ENCODE data around the gene EXOSC5. TPM values are rescaled to one million over a fixed set of nuclear protein-coding genes. Genes with fewer than 3 reads are reported as not detected.
A peak's percentile ranks its signal among the peaks of the same experiment; 100 is the strongest.

EXOSC5 gene
- total and polyA plus RNA-seq, 4 donors = 5.5 to 15.4 (median 9.3) TPM

DNA sequence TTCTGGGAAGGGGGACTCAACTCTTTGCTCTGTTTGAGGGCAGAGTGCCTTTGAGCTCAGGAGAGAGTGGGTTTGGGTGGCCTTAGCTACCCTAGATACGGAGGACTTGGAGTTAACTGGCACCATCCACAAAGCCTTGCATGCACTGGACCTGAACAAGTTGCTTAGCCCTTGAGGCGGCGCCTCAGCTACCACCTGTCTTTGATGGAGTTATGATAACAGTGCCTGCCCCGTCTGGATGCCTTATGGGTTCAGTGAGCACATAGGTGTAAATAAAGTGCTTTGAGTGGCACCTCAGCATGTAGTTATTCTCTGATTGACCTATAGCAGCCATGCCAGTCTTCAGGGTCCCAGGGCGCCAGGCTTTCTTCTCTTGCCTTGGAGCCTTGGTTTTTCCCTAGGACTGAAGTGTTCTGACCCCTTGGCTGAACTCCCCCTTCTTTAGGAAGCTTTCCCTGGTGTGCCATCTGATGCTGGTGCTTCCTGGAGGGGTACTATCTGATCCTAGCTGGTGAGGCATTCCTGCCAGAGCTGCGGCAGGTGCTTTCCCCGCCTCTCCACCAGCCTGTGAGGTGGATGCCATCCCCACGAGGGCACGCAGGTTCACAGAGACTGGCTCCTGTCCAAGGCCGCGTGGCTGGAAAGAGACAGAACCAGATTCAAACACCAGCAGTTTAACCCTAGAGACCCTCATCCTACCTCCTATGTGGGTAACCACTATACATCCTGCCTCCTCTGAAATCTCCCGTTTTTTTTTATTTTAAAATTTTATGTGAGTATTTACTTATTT is 6.2 kb upstream of the EXOSC5 start:
- no peaks in the 10 kb centered on the region for H3K4me1 ChIP-seq (ENCODE audit: control insufficient read depth in 1 of 2, insufficient read depth in 2 of 2, low read length in 2 of 2)
- H3K27ac ChIP-seq (ENCODE audit: low read depth in 1 of 2, low read length in 2 of 2) = no peak overlapping the region
- H3K9me3 ChIP-seq (ENCODE audit: control insufficient read depth, low read length) = no peaks in the 10 kb centered on the region
- 63 to 64% methylated on average over 12 of the region's 12 CpGs for WGBS, 2 donors
- no peaks in the 10 kb centered on the region for H3K27me3 ChIP-seq (ENCODE audit: control insufficient read depth in 1 of 2, insufficient read depth in 2 of 2, low read length in 1 of 2)
- intact Hi-C loops (cut with DNase I) = no loop called here
- no peak overlapping the region for H3K4me3 ChIP-seq (ENCODE audit: low read length in 2 of 2)
- no peaks in the 10 kb centered on the region for H3K36me3 ChIP-seq (ENCODE audit: control insufficient read depth in 1 of 2, insufficient read depth in 2 of 2, low read length in 1 of 2)
- ATAC-seq (ENCODE audit: low FRiP score) (no peak), DNase-seq (no peak)

- WGBS, 2 donors = 71 to 72% methylated on average over 3 of the region's 3 CpGs
- H3K27me3 ChIP-seq (ENCODE audit: control insufficient read depth in 1 of 2, insufficient read depth in 2 of 2, low read length in 1 of 2) = no peaks in the 10 kb centered on the region
- H3K9me3 ChIP-seq (ENCODE audit: control insufficient read depth, low read length) = no peaks in the 10 kb centered on the region
- H3K4me1 ChIP-seq (ENCODE audit: control insufficient read depth in 1 of 2, insufficient read depth in 2 of 2, low read length in 2 of 2) = no peaks in the 10 kb centered on the region
- ATAC-seq (ENCODE audit: low FRiP score) (no peak), DNase-seq (no peak)
- H3K27ac ChIP-seq (ENCODE audit: low read depth in 1 of 2, low read length in 2 of 2) = no peak overlapping the region
- H3K4me3 ChIP-seq (ENCODE audit: low read length in 2 of 2) = no peak overlapping the region
- no peaks in the 10 kb centered on the region for H3K36me3 ChIP-seq (ENCODE audit: control insufficient read depth in 1 of 2, insufficient read depth in 2 of 2, low read length in 1 of 2)
- intact Hi-C loops (cut with DNase I) = no loop called here
These were observed 4.9 kb upstream of the EXOSC5 start for GRCh38 chr19:41402010-41402409.

DNA sequence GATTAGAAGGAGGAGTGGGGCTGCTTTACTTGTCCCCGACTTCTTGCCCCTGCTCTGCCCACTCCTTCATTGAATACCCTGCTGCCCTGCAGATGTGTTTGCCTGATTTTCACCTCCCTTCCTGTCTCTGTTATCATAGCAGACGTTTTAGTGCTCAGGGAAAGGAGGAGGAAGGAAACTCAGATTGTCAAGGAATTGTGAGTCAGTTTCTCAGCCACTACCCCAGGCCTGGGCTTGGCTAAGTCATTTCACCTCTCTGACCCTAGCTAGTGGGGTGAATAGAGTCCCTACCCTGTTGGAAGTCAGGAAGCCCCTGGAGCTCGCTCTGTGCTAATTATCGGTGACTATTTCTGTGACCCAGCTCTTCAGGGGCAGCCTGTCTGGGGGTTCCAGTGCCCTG is 4.3 kb upstream of the EXOSC5 start:
- 75 to 80% methylated on average over 4 of the region's 4 CpGs for WGBS, 2 donors
- Histone ChIP-seq H3K4me1 (ENCODE audit: control insufficient read depth in 1 of 2, insufficient read depth in 2 of 2, low read length in 2 of 2) (no peaks in the 10 kb centered on the region), H3K36me3 (ENCODE audit: control insufficient read depth in 1 of 2, insufficient read depth in 2 of 2, low read length in 1 of 2) (no peaks in the 10 kb centered on the region), H3K27me3 (ENCODE audit: control insufficient read depth in 1 of 2, insufficient read depth in 2 of 2, low read length in 1 of 2) (no peaks in the 10 kb centered on the region), H3K9me3 (ENCODE audit: control insufficient read depth, low read length) (no peaks in the 10 kb centered on the region), H3K4me3 (ENCODE audit: low read length in 2 of 2) (no peak overlapping the region), H3K27ac (ENCODE audit: low read depth in 1 of 2, low read length in 2 of 2) (no peak overlapping the region)
- intact Hi-C loops (cut with DNase I) = no loop called here
- no peak for ATAC-seq (ENCODE audit: low FRiP score)
- DNase-seq = no peak

GRCh38 chr19:41399525-41399924 is 2.4 kb upstream of the EXOSC5 start:
- intact Hi-C loops (cut with DNase I) = loop anchor here in 1 of 2 donors (5.0 kb wide), 1 partner anchor 38 kb away; the partner anchor contains the start of gene DMAC2
- no peak overlapping the region for H3K4me3 ChIP-seq (ENCODE audit: low read length in 2 of 2)
- no peaks in the 10 kb centered on the region for H3K9me3 ChIP-seq (ENCODE audit: control insufficient read depth, low read length)
- no peak for DNase-seq
- H3K27ac ChIP-seq (ENCODE audit: low read depth in 1 of 2, low read length in 2 of 2) = no peak overlapping the region
- no peaks in the 10 kb centered on the region for H3K27me3 ChIP-seq (ENCODE audit: control insufficient read depth in 1 of 2, insufficient read depth in 2 of 2, low read length in 1 of 2)
- H3K4me1 ChIP-seq (ENCODE audit: control insufficient read depth in 1 of 2, insufficient read depth in 2 of 2, low read length in 2 of 2) = no peaks in the 10 kb centered on the region
- 88 to 90% methylated on average over 2 of the region's 2 CpGs for WGBS, 2 donors
- ATAC-seq (ENCODE audit: low FRiP score) = no peak
- no peaks in the 10 kb centered on the region for H3K36me3 ChIP-seq (ENCODE audit: control insufficient read depth in 1 of 2, insufficient read depth in 2 of 2, low read length in 1 of 2)

DNA sequence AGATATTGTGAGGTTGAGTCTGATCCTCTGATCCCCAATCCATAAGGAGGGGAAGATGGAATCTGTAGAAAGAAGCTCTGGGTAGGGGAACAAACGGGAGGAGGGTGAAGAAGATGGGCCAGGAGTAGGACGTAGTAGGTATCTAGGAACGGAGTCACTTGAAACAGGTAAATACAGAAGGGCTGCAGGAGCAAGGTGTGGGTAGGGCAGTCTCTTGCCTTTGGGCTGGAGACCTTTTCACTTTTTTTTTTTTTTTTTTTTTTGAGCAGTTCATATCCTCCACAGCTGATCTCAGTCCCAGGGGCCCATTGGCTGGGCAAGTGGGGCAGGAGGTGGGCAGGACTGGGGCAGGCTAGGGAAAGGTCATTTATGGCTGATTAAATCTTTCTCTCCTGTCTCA is 1.9 kb upstream of the EXOSC5 start:
- intact Hi-C loops (cut with DNase I) = loop anchor here in 1 of 2 donors (5.0 kb wide), 1 partner anchor 38 kb away; the partner anchor contains the start of gene DMAC2
- no peak for ATAC-seq (ENCODE audit: low FRiP score)
- H3K27ac ChIP-seq (ENCODE audit: low read depth in 1 of 2, low read length in 2 of 2) = no peak overlapping the region
- no peak for DNase-seq
- H3K4me1 ChIP-seq (ENCODE audit: control insufficient read depth in 1 of 2, insufficient read depth in 2 of 2, low read length in 2 of 2) = no peaks in the 10 kb centered on the region
- WGBS, 2 donors = 81 to 85% methylated on average over 3 of the region's 3 CpGs
- no peaks in the 10 kb centered on the region for H3K36me3 ChIP-seq (ENCODE audit: control insufficient read depth in 1 of 2, insufficient read depth in 2 of 2, low read length in 1 of 2)
- H3K4me3 ChIP-seq (ENCODE audit: low read length in 2 of 2) = no peak overlapping the region
- no peaks in the 10 kb centered on the region for H3K9me3 ChIP-seq (ENCODE audit: control insufficient read depth, low read length)
- no peaks in the 10 kb centered on the region for H3K27me3 ChIP-seq (ENCODE audit: control insufficient read depth in 1 of 2, insufficient read depth in 2 of 2, low read length in 1 of 2)

GRCh38 chr19:41398598-41398997 is 1.4 kb upstream of the EXOSC5 start:
- Histone ChIP-seq H3K9me3 (ENCODE audit: control insufficient read depth, low read length) (no peaks in the 10 kb centered on the region), H3K27me3 (ENCODE audit: control insufficient read depth in 1 of 2, insufficient read depth in 2 of 2, low read length in 1 of 2) (no peaks in the 10 kb centered on the region), H3K36me3 (ENCODE audit: control insufficient read depth in 1 of 2, insufficient read depth in 2 of 2, low read length in 1 of 2) (no peaks in the 10 kb centered on the region), H3K4me1 (ENCODE audit: control insufficient read depth in 1 of 2, insufficient read depth in 2 of 2, low read length in 2 of 2) (no peaks in the 10 kb centered on the region), H3K4me3 (ENCODE audit: low read length in 2 of 2) (peak overlapping the region; percentile 35 to 93), H3K27ac (ENCODE audit: low read depth in 1 of 2, low read length in 2 of 2) (no peak overlapping the region)
- DNase-seq = no peak
- 61 to 62% methylated on average over 3 of the region's 3 CpGs for WGBS, 2 donors
- intact Hi-C loops (cut with DNase I) = loop anchor here in 1 of 2 donors (5.0 kb wide), 1 partner anchor 39 kb away; the partner anchor contains the start of gene DMAC2
- no peak for ATAC-seq (ENCODE audit: low FRiP score)

DNA sequence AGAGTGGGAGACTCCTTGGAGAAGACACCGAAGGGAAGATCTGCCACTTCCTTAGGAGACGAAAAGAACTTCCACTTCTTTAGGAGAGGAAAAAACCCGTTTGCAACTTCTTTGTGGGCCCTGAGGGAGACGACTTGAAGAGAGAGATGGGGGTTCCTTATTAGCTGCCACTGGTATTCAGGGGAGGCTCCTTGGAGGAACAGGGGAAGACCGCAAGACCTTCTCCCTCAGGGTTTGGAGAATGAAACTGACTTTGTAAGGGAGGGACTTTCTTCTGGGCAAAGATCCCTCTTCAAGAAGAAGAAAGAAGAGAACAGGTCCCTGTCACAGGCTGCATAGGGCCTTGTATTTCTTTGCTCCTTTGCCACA is 875 bp upstream of the EXOSC5 start:
- WGBS, 2 donors = 0 to 1% methylated on average over 5 of the region's 5 CpGs
- Histone ChIP-seq H3K36me3 (ENCODE audit: control insufficient read depth in 1 of 2, insufficient read depth in 2 of 2, low read length in 1 of 2) (no peaks in the 10 kb centered on the region), H3K4me3 (ENCODE audit: low read length in 2 of 2) (peak overlapping the region; percentile 35 to 93), H3K27me3 (ENCODE audit: control insufficient read depth in 1 of 2, insufficient read depth in 2 of 2, low read length in 1 of 2) (no peaks in the 10 kb centered on the region), H3K27ac (ENCODE audit: low read depth in 1 of 2, low read length in 2 of 2) (no peak overlapping the region), H3K4me1 (ENCODE audit: control insufficient read depth in 1 of 2, insufficient read depth in 2 of 2, low read length in 2 of 2) (no peaks in the 10 kb centered on the region), H3K9me3 (ENCODE audit: control insufficient read depth, low read length) (no peaks in the 10 kb centered on the region)
- ATAC-seq (ENCODE audit: low FRiP score) (no peak), DNase-seq (no peak)
- intact Hi-C loops (cut with DNase I) = loop anchor here in 1 of 2 donors (5.0 kb wide), 1 partner anchor 39 kb away; the partner anchor contains the start of gene DMAC2

- WGBS, 2 donors = 75 to 78% methylated on average over 6 of the region's 6 CpGs
- Histone ChIP-seq H3K36me3 (ENCODE audit: control insufficient read depth in 1 of 2, insufficient read depth in 2 of 2, low read length in 1 of 2) (peaks cover 0 to 3% of the 10 kb centered on the region in 2 donors), H3K27ac (ENCODE audit: low read depth in 1 of 2, low read length in 2 of 2) (no peak overlapping the region), H3K4me1 (ENCODE audit: control insufficient read depth in 1 of 2, insufficient read depth in 2 of 2, low read length in 2 of 2) (no peaks in the 10 kb centered on the region), H3K9me3 (ENCODE audit: control insufficient read depth, low read length) (no peaks in the 10 kb centered on the region), H3K4me3 (ENCODE audit: low read length in 2 of 2) (no peak overlapping the region), H3K27me3 (ENCODE audit: control insufficient read depth in 1 of 2, insufficient read depth in 2 of 2, low read length in 1 of 2) (no peaks in the 10 kb centered on the region)
- DNase-seq (no peak), ATAC-seq (ENCODE audit: low FRiP score) (no peak)
- intact Hi-C loops (cut with DNase I) = loop anchor here in 1 of 2 donors (5.0 kb wide), 1 partner anchor 42 kb away; the partner anchor contains the start of gene DMAC2
These were observed 1.8 kb downstream of the EXOSC5 start for GRCh38 chr19:41395355-41395754.

DNA sequence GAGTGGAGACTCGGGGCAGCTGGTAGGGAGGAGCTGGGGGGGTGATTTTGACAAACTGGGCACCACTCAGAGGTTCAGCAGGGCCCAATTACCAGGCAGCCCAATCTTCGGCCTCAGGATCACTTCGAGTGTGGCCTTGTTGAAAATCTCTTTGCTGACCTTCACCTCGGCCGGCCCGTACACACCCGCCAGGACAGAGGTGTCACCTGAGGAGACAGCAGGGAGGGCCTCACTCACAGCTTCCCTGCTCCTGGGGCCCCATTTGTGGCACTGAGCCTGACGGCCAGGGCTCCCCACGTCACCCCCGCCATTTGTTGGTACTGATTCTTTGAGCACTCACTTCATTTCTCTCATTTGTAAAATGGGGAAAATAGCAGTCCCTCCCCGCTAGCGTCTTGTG is 4.4 kb downstream of the EXOSC5 start:
- Histone ChIP-seq H3K27me3 (ENCODE audit: control insufficient read depth in 1 of 2, insufficient read depth in 2 of 2, low read length in 1 of 2) (no peaks in the 10 kb centered on the region), H3K4me3 (ENCODE audit: low read length in 2 of 2) (no peak overlapping the region), H3K9me3 (ENCODE audit: control insufficient read depth, low read length) (no peaks in the 10 kb centered on the region), H3K36me3 (ENCODE audit: control insufficient read depth in 1 of 2, insufficient read depth in 2 of 2, low read length in 1 of 2) (peaks cover 0 to 3% of the 10 kb centered on the region in 2 donors), H3K27ac (ENCODE audit: low read depth in 1 of 2, low read length in 2 of 2) (no peak overlapping the region), H3K4me1 (ENCODE audit: control insufficient read depth in 1 of 2, insufficient read depth in 2 of 2, low read length in 2 of 2) (no peaks in the 10 kb centered on the region)
- 85 to 87% methylated on average over 12 of the region's 12 CpGs for WGBS, 2 donors
- ATAC-seq (ENCODE audit: low FRiP score) (no peak), DNase-seq (no peak)
- intact Hi-C loops (cut with DNase I) = no loop called here

All from aorta (tissue), 5 donors.